LNCaP clone FGC (cell line): Measurements from ENCODE around the gene SNCAIP.

Experiments
- DNase-seq: peaks from one replicate; pipeline ENCODE4 v3.0.0-alpha.2; 2011; ENCODE audit warnings: low read depth
- H3K4me3 ChIP-seq: 2 replicates; pipeline ENCODE4 v1.5.1; 2011; ENCODE audit warnings: mild to moderate bottlenecking, low read depth, low read length, control low read depth
- CTCF ChIP-seq: IDR thresholded peaks from 2 replicates; pipeline ENCODE4 v1.5.1; 2012; ENCODE audit warnings: mild to moderate bottlenecking; ENCODE audit not compliant: control insufficient read depth, insufficient read depth; ENCODE audit errors: extremely low read depth

SNCAIP gene

GRCh38 chr5:122400341-122400740 lies 88.3 kb downstream of the SNCAIP start:
- no peak overlapping the region for H3K4me3 ChIP-seq
- no peak for TF ChIP-seq CTCF
- no peak for DNase-seq

GRCh38 chr5:122400938-122401337 lies 88.9 kb downstream of the SNCAIP start:
- peak; percentile 7 for DNase-seq
- no peak for TF ChIP-seq CTCF
- H3K4me3 ChIP-seq: no peak overlapping the region

- no peak for DNase-seq
- no peak overlapping the region for H3K4me3 ChIP-seq
- no peak for TF ChIP-seq CTCF
Measured at GRCh38 chr5:122401976-122402725, 90.1 kb downstream of the SNCAIP start.

- TF ChIP-seq CTCF: no peak
- no peak overlapping the region for H3K4me3 ChIP-seq
- no peak for DNase-seq
Measured at GRCh38 chr5:122402955-122403685, 91.1 kb downstream of the SNCAIP start.

GRCh38 chr5:122404018-122404417 lies 92.0 kb downstream of the SNCAIP start:
- no peak for TF ChIP-seq CTCF
- DNase-seq: no peak
- no peak overlapping the region for H3K4me3 ChIP-seq

- TF ChIP-seq CTCF: no peak
- H3K4me3 ChIP-seq: no peak overlapping the region
- no peak for DNase-seq
Measured at GRCh38 chr5:122404653-122405362, 92.8 kb downstream of the SNCAIP start.
